Uterus (tissue), 2 donors: Measurements from ENCODE around the gene TUBB4A.

ENCODE experiments used
- CTCF ChIP-seq, 4 experiments: fragments of 200-600 bp in 2 of 4; fragments of 450-650 bp in 2 of 4; sonication (generic) in 2 of 4; IDR thresholded peaks; one replicate each; pipeline ENCODE4 v1.5.1; 2016 to 2019; ENCODE audit warnings: antibody characterized with exemption in 4 of 4, mild to moderate bottlenecking in 2 of 4, moderate library complexity in 1 of 4
- POLR2A ChIP-seq, 2 donors: fragments of 450-650 bp; IDR thresholded peaks; one replicate each; pipeline ENCODE4 v1.6.1; 2016; ENCODE audit warnings: antibody characterized with exemption in 2 of 2, mild to moderate bottlenecking in 1 of 2, moderate library complexity in 1 of 2

DNA sequence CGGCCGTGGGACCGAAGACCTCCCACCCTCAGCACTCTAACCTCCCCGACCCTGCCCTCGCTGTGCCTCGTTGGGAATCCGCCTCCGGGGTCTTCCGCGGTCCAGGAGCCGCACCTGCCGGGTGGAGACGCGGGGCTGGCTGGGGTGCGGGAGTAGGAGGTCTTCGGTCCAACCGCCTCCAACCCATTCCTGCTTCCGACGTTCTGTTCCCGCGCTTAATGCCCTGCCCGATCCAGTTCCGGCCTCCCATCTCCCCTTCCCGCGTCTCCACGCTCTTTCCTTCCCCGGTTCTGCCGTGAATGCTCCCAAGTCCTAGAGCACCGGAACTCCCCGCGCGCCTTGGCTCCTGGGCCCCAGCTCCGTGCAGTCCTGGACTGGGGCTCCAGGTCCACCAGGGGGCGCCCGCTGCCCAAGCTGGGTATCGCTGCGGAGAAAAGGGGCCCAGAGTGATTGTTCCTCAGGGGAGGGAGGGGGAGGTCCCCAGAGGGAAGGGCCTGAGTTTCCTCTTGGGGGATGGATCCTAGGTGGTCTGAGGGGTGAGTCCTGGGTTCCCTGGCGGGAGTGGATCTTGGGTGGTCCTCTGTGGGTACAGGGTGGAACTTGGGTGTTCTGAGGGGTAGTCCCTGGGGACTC is 14.7 kb upstream of the TUBB4A start:
- TF ChIP-seq POLR2A (IDR thresholded peaks at IDR 0.05) (no peak), CTCF (IDR thresholded peaks at IDR 0.05) (peak; percentile 90 to 94 (median 90))
